GM19328 (cell line): ENCODE data around the gene PRDX2.

Experiments
- ATAC-seq: cut with Tn5 transposase; IDR thresholded peaks from one replicate; pipeline ENCODE4 v1.9.1; 2021; ENCODE audit warnings: mild to moderate bottlenecking, moderate library complexity; ENCODE audit not compliant: unreplicated experiment

Gene PRDX2

GRCh38 chr19:12792853-12793289 lies 8.7 kb downstream of the PRDX2 start:
- no peak for ATAC-seq

DNA sequence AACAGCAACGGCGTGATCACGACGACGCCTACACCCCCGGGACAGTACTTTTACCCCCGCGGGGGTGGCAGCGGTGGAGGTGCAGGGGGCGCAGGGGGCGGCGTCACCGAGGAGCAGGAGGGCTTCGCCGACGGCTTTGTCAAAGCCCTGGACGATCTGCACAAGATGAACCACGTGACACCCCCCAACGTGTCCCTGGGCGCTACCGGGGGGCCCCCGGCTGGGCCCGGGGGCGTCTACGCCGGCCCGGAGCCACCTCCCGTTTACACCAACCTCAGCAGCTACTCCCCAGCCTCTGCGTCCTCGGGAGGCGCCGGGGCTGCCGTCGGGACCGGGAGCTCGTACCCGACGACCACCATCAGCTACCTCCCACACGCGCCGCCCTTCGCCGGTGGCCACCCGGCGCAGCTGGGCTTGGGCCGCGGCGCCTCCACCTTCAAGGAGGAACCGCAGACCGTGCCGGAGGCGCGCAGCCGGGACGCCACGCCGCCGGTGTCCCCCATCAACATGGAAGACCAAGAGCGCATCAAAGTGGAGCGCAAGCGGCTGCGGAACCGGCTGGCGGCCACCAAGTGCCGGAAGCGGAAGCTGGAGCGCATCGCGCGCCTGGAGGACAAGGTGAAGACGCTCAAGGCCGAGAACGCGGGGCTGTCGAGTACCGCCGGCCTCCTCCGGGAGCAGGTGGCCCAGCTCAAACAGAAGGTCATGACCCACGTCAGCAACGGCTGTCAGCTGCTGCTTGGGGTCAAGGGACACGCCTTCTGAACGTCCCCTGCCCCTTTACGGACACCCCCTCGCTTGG lies 9.3 kb downstream of the PRDX2 start:
- ATAC-seq, result no peak

GRCh38 chr19:12791345-12792050 lies 10.1 kb downstream of the PRDX2 start, which contains the start of gene JUNB:
JUNB (plus strand) TSS chr19:12791486; CDS start chr19:12791772, 286 bp downstream.
- ATAC-seq, result peak; percentile 32

DNA sequence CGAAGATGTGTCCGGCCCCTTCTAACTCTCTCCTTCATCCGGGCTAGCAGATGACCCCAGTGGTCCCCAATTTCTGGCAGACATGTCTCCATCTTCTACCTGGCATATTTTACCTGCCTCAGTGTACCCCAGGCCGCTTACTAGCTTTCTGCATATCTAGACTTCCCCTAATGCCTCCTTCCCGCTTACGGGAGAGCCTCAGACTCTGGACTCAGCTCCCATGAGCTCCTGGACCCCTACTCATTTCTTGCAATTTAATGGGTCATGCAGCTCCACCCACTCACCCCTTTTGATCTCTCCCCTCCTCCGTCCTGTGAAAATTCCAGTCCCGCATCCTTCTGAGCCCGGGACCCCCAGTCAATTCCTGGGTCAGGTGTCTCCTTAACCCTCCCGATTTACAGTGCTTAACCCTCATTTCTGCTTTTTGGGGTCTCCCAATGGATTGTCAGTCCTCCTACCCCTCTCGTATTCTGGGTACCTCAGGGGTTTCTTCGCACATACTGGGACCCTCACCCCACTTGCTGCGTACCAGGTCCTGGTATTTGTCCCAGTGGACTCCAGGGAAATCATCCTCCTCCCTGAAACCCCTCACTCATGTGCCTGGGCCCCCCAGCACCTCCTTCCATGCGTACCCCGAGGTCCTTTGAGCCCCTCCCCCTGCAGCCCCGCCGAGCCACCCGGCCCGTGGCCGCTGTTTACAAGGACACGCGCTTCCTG lies 10.8 kb downstream of the PRDX2 start:
- ATAC-seq, result no peak

DNA sequence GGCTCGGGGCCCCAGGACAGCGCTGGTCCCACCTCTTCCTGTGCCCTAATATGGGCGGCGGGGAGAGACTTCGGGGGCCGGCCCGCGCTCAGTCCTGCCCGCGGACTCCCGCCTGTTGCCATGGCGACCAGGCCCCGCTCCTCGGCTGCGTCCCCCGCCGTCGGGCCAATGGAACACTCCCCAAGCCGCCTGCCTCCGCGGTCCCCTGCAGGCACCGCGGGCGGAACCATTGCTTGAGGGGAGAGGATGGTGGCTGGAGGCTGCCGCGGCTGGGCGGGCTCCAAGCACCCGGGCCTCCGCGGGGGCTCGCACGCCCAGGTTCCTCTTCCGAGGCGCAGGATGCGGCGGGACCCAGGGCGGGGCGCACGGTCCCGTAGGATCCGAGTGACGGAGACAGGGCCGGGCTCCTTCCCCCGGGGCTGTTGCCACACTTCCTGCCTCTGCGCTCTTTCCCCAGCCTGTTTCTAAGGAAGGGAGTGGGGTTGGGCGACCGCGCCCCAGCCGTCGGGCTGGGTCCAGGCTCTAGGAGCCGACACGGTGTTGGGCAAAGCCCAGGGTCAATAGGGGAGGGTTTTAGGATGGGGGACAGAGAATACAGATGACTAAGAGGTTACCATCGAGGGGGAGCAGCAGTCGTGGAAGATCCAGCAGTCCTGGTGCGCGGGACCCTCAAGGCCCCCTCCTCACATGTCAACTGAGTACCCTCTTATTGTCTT lies 11.5 kb downstream of the PRDX2 start:
- peak; percentile 42 for ATAC-seq

- ATAC-seq, result peak; percentile 0
Observed at GRCh38 chr19:12789098-12789903, 12.3 kb downstream of the PRDX2 start.

GRCh38 chr19:12788682-12789097 lies 12.9 kb downstream of the PRDX2 start:
- ATAC-seq, result no peak

DNA sequence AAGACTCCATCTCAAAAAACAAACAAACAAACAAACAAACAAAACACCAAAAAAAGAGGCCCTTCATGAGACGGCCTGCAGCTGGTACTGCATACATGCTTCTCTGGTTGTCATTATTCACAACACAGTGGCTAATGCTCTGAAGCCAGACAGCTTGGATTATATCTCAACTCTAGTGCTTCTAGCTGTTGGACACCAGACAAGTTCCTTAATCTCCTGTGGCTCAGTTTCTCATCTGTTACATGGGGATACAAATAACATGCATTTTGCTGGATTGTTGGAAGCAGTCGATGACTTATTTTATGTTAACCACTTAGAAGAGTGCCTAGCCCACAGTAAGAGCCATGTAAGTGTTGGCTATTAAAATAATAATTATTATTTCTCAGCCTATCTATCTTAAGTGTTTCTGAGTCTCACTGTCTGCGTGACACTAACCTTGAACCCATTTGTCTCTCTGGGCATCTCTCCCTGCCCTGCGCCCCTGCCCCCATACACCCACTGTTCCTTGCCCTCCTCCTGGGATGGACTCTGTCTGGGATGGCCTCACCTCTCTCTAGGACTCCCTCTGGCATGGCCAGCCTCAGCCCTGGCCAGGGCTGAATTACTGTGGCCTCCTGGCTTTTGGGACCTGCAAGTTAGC lies 13.4 kb downstream of the PRDX2 start:
- ATAC-seq, result no peak

- ATAC-seq, result no peak
Observed at GRCh38 chr19:12787458-12787857, 14.1 kb downstream of the PRDX2 start.

DNA sequence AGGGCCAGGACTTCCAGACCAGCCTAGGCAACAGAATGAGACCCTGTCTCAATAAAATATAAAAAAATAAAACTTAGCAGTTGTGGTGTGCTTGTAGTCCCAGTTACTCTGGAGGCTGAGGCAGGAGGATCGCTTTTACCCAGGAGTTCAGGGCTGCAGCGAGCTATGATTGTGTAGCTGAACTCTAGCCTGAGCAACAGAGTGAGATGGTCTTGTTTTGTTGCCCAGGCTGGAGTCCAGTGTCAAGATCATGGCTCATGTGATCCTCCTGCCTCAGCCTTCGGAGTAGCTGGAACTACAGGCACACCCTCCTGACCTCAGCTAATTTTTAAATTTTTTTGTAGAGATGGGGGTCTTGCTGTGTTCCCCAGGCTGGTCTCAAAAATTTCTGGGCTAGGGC lies 14.6 kb downstream of the PRDX2 start:
- no peak for ATAC-seq

- ATAC-seq, result no peak
Observed at GRCh38 chr19:12786141-12786870, 15.3 kb downstream of the PRDX2 start.

- no peak for ATAC-seq
Observed at GRCh38 chr19:12785431-12786031, 16.1 kb downstream of the PRDX2 start.

DNA sequence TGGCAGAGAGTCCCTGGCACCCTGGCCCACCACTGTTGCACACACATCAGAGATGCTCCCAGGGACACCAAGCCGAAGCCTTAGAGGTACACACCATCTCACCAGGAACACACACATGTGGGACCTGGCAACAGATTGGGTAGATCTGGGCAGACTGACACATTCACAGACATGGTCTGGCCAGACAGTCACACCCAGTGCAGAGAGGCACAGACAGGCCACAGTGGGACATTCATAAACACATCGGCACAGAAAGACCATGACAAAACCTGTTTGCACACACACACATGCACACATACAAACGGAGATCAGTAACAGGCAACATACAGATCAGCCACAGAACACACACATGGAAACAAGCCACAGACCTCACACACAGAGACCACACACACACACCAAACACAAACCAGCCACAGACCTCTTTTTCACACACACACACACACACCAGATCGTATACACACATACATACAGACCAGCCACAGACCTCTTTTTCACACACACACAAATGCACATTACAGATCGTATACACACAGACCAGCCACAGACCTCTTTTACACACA lies 16.6 kb downstream of the PRDX2 start:
- ATAC-seq, result no peak

GRCh38 chr19:12784394-12784870 lies 17.2 kb downstream of the PRDX2 start:
- ATAC-seq, result no peak

DNA sequence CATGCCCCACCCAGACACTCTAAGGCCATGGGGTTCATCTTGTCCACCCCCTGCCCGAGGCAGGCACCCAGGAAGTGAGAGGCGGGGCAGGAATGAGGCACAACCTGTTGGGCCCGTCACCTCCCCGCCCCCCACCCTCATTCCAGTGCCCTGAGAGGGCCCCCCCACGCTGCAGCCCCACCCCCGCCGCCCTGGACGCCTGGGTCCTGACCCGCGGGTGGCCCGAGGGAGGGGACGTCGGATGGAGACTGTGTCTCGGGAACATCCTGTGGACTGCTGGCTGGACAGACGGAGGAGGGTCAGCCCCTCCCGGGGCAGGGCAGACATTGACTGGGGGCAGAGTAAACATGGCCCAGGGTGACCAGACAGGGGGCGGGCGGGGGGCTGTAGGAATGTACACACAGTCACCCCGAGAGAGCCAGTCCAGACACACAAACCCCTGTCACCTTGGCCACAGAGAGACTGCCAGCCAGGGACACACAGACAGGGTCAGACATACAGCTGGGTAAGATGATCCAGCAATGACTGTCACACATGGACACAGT lies 17.7 kb downstream of the PRDX2 start:
- ATAC-seq, result no peak

DNA sequence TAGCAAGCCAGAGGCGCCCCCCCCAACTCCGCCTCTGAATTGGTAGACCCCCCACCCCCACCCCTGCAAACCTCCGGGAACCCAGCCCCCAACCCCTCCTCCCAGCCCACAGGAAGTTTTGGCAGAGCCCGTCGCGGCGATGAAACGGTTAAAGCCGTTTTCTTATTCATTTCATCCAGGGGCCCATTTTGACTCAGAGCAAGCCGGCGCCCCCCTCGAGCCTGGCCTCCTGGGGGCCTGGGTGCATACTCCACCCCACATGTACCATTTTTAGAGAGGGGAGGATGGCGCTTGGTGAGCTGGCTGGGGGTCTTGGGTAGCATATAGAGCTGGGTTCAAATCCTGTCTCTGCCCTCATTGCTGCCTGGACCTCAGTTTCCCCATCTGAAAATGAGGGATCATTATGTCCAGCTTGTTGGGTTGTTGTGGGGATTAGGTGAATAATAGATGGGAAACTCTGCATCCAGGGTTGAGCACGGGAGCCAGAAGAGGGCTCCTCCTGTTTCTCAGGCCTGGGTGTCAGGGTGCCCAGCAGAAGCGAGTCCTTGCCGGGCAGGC lies 18.2 kb downstream of the PRDX2 start:
- no peak for ATAC-seq
